GM23338 (cell line): ENCODE data around the gene SLC6A8. TPM values are rescaled to one million over a fixed set of nuclear protein-coding genes. Genes with fewer than 3 reads are reported as not detected.

Experiments
- ATAC-seq: fragments of 200-7000 bp; cut with Tn5 transposase; 3 replicates; pipeline ENCODE4 v1.9.1; 2020
- DNase-seq: peaks from one replicate; pipeline ENCODE4 v3.0.0-alpha.2; 2015; ENCODE audit warnings: low spot score
- H2AFZ ChIP-seq: fragments of 200-600 bp; sonication (generic); 2 replicates; pipeline ENCODE4 v1.8.0; 2016; ENCODE audit warnings: antibody characterized with exemption, mild to moderate bottlenecking, moderate library complexity
- H3F3A ChIP-seq: fragments of 200-600 bp; sonication (generic); replicated peaks from 2 replicates; pipeline ENCODE4 v1.8.0; 2017; ENCODE audit warnings: antibody characterized with exemption, mixed run types, low read depth
- H3K27ac ChIP-seq: fragments of 200-600 bp; sonication (generic); 2 replicates; pipeline ENCODE4 v1.6.1; 2016; ENCODE audit warnings: low read depth
- H3K27me3 ChIP-seq: fragments of 200-600 bp; sonication (generic); 2 replicates; pipeline ENCODE4 v1.8.0; 2016; ENCODE audit warnings: mild to moderate bottlenecking, mixed run types, moderate library complexity; ENCODE audit not compliant: insufficient read depth
- H3K36me3 ChIP-seq: fragments of 200-600 bp; sonication (generic); 2 replicates; pipeline ENCODE4 v1.8.0; 2016; ENCODE audit warnings: mild to moderate bottlenecking; ENCODE audit not compliant: insufficient read depth
- H3K4me1 ChIP-seq: fragments of 200-600 bp; sonication (generic); 2 replicates; pipeline ENCODE4 v1.8.0; 2016; ENCODE audit warnings: mild to moderate bottlenecking, moderate library complexity; ENCODE audit not compliant: insufficient read depth
- H3K4me2 ChIP-seq: fragments of 200-600 bp; sonication (generic); 2 replicates; pipeline ENCODE4 v1.7.1; 2017; ENCODE audit warnings: mixed run types
- H3K4me3 ChIP-seq: fragments of 200-600 bp; sonication (generic); 2 replicates; pipeline ENCODE4 v1.6.1; 2016; ENCODE audit warnings: mixed run types
- H3K79me2 ChIP-seq: fragments of 200-600 bp; sonication (generic); replicated peaks from 2 replicates; pipeline ENCODE4 v1.8.0; 2017; ENCODE audit warnings: mild to moderate bottlenecking; ENCODE audit not compliant: insufficient read depth
- H3K9me2 ChIP-seq: fragments of 200-600 bp; sonication (generic); 2 replicates; pipeline ENCODE4 v1.8.0; 2017; ENCODE audit not compliant: insufficient read depth
- H4K20me1 ChIP-seq: fragments of 200-600 bp; sonication (generic); replicated peaks from 2 replicates; pipeline ENCODE4 v1.8.0; 2017; ENCODE audit warnings: mild to moderate bottlenecking; ENCODE audit not compliant: insufficient read depth
- H3K27ac Mint-ChIP-seq: 2 replicates; pipeline ENCODE4 v1.8.0; 2020; ENCODE audit warnings: inconsistent platforms, mild to moderate bottlenecking, moderate library complexity, mixed read lengths
- H3K27me3 Mint-ChIP-seq: 3 replicates; pipeline ENCODE4 v1.8.0; 2022; ENCODE audit warnings: low read depth, mild to moderate bottlenecking, moderate library complexity, mixed read lengths, inconsistent platforms; ENCODE audit not compliant: insufficient read depth, poor library complexity
- H3K36me3 Mint-ChIP-seq: 3 replicates; pipeline ENCODE4 v1.8.0; 2021; ENCODE audit warnings: low read depth, mild to moderate bottlenecking, inconsistent platforms, moderate library complexity, mixed read lengths
- H3K4me1 Mint-ChIP-seq: 3 replicates; pipeline ENCODE4 v1.8.0; 2020; ENCODE audit warnings: mild to moderate bottlenecking, inconsistent platforms, mixed read lengths
- H3K4me3 Mint-ChIP-seq: 3 replicates; pipeline ENCODE4 v1.8.0; 2021; ENCODE audit warnings: moderate library complexity, mild to moderate bottlenecking, inconsistent platforms, mixed read lengths
- H3K9me3 Mint-ChIP-seq: 3 replicates; pipeline ENCODE4 v1.8.0; 2020; ENCODE audit warnings: moderate library complexity, mild to moderate bottlenecking, inconsistent platforms, mixed read lengths
- CREB1 ChIP-seq: fragments of 250-450 bp; sonication (Bioruptor Pico); IDR thresholded peaks from 2 replicates; pipeline ENCODE4 v1.5.0; 2020; ENCODE audit warnings: low read depth, mild to moderate bottlenecking, moderate library complexity
- EZH2 ChIP-seq: fragments of 200-600 bp; sonication (generic); IDR thresholded peaks from one replicate; pipeline ENCODE4 v1.8.0; 2017; ENCODE audit warnings: antibody characterized with exemption, mild to moderate bottlenecking, low read depth; ENCODE audit not compliant: unreplicated experiment
- POLR2AphosphoS5 ChIP-seq: IDR thresholded peaks from 2 replicates; pipeline ENCODE4 v1.6.1; 2016; ENCODE audit warnings: antibody characterized with exemption, low read depth
- STAT1 ChIP-seq: IDR thresholded peaks from one replicate; pipeline ENCODE4 v1.6.1; 2016; ENCODE audit warnings: antibody characterized with exemption; ENCODE audit not compliant: unreplicated experiment
- ZNF331 ChIP-seq: fragments of 250-450 bp; sonication (Bioruptor Pico); IDR thresholded peaks from 2 replicates; pipeline ENCODE4 v1.5.0; 2020; ENCODE audit warnings: low read depth, mild to moderate bottlenecking, moderate library complexity
- polyA plus RNA-seq: library from polyadenylated mRNA; unstranded; fragments of >200 nt; fragmentation: Nextera tagmentation; extraction: Ambion mirVana; gene quantifications from 2 replicates; pipeline ENCODE4 v1.2.1, GENCODE V29; 2016
- total RNA-seq: library from RNA; depleted of rRNA; stranded (reverse); fragments of >200 nt; shearing (Covaris generic); gene quantifications from 2 replicates; pipeline ENCODE4 v1.2.3, GENCODE V29; 2014
- TF ChIP-seq, protein P1 (sequence below), 2 experiments: fragments of 200-600 bp in 1 of 2; sonication (generic) in 1 of 2; conservative IDR thresholded peaks; 2 replicates each; pipeline versions ENCODE4 v1.5.1 to v1.6.1; 2016 to 2017; ENCODE audit warnings: antibody characterized with exemption in 2 of 2, low read depth in 2 of 2, mild to moderate bottlenecking in 2 of 2, moderate library complexity in 1 of 2
- TF ChIP-seq, protein P2 (sequence below): IDR thresholded peaks from 2 replicates; pipeline ENCODE4 v1.6.1; 2016; ENCODE audit warnings: antibody characterized with exemption
- TF ChIP-seq, protein P3 (sequence below): fragments of 250-450 bp; sonication (Bioruptor Pico); IDR thresholded peaks from 2 replicates; pipeline ENCODE4 v1.5.0; 2020; ENCODE audit warnings: mild to moderate bottlenecking, moderate library complexity

SLC6A8 gene
- total and polyA plus RNA-seq, 2 experiments from 2014 or later, result 19.5 to 68.6 TPM

DNA sequence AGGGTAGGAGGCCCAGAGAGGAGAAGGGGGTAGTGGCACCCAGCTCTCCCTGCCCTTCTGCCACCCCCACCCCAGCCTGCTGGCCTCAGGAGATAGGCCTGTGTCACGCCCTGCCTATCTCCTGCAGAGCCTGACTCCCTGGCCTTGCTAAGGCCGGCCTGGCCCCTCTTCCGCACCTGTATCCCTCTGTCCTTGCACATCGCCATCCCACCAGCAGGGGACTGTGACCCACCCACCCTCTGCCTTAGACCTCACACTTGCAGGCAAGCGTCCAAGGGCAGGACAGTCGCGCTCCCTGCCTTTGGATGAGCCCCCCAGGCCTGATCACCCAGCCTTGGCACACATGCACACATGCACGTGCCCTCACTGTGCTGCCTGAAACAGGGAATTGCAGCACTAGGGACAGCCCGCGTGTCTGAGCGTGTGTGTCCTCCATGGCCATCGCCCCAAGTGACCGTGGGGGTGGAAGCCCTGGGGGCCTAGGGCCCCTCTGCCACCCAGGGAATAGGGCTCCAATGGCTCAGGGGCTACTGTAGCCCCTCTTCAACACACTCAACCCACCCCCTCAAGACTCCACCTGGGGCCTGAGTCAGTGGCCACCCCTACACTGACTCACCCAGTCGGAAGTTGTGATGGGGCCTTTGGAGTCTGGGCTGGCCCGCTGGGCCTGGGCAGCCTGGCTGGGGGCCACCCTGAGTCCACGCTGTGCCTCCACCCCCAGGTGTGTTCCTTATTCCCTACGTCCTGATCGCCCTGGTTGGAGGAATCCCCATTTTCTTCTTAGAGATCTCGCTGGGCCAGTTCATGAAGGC, 2.1 kb downstream of the SLC6A8 start:
- Mint-ChIP-seq H3K4me1 (peaks cover 13% of the 10 kb centered on the region), H3K9me3 (peaks cover 3% of the 10 kb centered on the region; the same call in 1 of the 3 replicates), H3K36me3 (peaks cover 9% of the 10 kb centered on the region; the same call in 2 of the 3 replicates), H3K4me3 (peak overlapping the region; percentile 66), H3K27ac (no peak overlapping the region), H3K27me3 (peaks cover 4% of the 10 kb centered on the region)
- H3K4me2 ChIP-seq, result peak overlapping the region; percentile 66; the same call in 1 of the 2 replicates
- H3K4me1 ChIP-seq, result no peaks in the 10 kb centered on the region; the same call in 1 of the 2 replicates
- no peaks in the 10 kb centered on the region for H4K20me1 ChIP-seq
- H3K36me3 ChIP-seq, result no peaks in the 10 kb centered on the region
- no peaks in the 10 kb centered on the region for H3F3A ChIP-seq
- H3K79me2 ChIP-seq, result no peaks in the 10 kb centered on the region
- TF ChIP-seq, protein P1, sequence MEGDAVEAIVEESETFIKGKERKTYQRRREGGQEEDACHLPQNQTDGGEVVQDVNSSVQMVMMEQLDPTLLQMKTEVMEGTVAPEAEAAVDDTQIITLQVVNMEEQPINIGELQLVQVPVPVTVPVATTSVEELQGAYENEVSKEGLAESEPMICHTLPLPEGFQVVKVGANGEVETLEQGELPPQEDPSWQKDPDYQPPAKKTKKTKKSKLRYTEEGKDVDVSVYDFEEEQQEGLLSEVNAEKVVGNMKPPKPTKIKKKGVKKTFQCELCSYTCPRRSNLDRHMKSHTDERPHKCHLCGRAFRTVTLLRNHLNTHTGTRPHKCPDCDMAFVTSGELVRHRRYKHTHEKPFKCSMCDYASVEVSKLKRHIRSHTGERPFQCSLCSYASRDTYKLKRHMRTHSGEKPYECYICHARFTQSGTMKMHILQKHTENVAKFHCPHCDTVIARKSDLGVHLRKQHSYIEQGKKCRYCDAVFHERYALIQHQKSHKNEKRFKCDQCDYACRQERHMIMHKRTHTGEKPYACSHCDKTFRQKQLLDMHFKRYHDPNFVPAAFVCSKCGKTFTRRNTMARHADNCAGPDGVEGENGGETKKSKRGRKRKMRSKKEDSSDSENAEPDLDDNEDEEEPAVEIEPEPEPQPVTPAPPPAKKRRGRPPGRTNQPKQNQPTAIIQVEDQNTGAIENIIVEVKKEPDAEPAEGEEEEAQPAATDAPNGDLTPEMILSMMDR (conservative IDR thresholded peaks at IDR 0.05; ENCODE audit: low read depth in 2 of 2), result peak; percentile 14 to 41; a peak in 3 of 4 replicates
- no peak for TF ChIP-seq CREB1 (CRISPR knock-in tag)
- TF ChIP-seq POLR2AphosphoS5, result no peak
- H2AFZ ChIP-seq, result no peak overlapping the region
- H3K9me2 ChIP-seq, result no peaks in the 10 kb centered on the region
- H3K27ac ChIP-seq, result no peak overlapping the region
- H3K27me3 ChIP-seq, result no peaks in the 10 kb centered on the region
- peak overlapping the region; percentile 48 for H3K4me3 ChIP-seq
- DNase-seq (no peak), ATAC-seq (peak; percentile 26)

DNA sequence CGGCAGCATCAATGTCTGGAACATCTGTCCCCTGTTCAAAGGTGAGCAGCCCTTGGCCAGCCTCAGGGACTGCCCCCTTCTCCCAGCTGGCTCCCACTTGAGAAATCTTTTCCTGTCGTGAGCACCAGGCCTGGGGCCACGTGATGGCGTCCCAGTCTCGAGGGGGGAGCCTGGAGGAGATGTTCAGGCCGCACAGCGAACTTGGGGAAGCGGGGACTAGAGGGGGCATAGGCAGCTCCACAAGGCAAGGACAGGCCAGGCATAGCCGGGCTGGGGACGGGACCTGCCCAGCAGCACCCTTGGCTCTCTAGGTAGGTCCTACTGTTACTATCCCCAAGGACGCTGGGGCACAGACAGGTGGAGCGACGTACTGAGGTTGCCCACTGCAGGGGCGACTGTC, 2.7 kb downstream of the SLC6A8 start:
- H3K27ac ChIP-seq, result no peak overlapping the region
- H3K4me1 ChIP-seq, result no peaks in the 10 kb centered on the region; the same call in 1 of the 2 replicates
- H3F3A ChIP-seq, result no peaks in the 10 kb centered on the region
- H3K4me3 Mint-ChIP-seq, result peak overlapping the region; percentile 32; the same call in 1 of the 3 replicates
- no peak overlapping the region for H3K4me3 ChIP-seq
- no peak for ATAC-seq
- H4K20me1 ChIP-seq, result no peaks in the 10 kb centered on the region
- no peaks in the 10 kb centered on the region for H3K27me3 ChIP-seq
- no peak overlapping the region for H3K4me2 ChIP-seq
- no peak overlapping the region for H2AFZ ChIP-seq
- H3K9me2 ChIP-seq, result no peaks in the 10 kb centered on the region
- H3K27me3 Mint-ChIP-seq, result peaks cover 4% of the 10 kb centered on the region
- H3K79me2 ChIP-seq, result no peaks in the 10 kb centered on the region
- no peak for DNase-seq
- H3K36me3 Mint-ChIP-seq, result peaks cover 9% of the 10 kb centered on the region; the same call in 2 of the 3 replicates
- H3K36me3 ChIP-seq, result no peaks in the 10 kb centered on the region
- H3K9me3 Mint-ChIP-seq, result peaks cover 3% of the 10 kb centered on the region; the same call in 1 of the 3 replicates
- no peak overlapping the region for H3K27ac Mint-ChIP-seq
- peaks cover 11% of the 10 kb centered on the region for H3K4me1 Mint-ChIP-seq
- TF ChIP-seq, protein P2, sequence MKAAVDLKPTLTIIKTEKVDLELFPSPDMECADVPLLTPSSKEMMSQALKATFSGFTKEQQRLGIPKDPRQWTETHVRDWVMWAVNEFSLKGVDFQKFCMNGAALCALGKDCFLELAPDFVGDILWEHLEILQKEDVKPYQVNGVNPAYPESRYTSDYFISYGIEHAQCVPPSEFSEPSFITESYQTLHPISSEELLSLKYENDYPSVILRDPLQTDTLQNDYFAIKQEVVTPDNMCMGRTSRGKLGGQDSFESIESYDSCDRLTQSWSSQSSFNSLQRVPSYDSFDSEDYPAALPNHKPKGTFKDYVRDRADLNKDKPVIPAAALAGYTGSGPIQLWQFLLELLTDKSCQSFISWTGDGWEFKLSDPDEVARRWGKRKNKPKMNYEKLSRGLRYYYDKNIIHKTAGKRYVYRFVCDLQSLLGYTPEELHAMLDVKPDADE, result no peak
- no peak for TF ChIP-seq ZNF331 (CRISPR knock-in tag)
- no peak for TF ChIP-seq CREB1 (CRISPR knock-in tag)
- TF ChIP-seq EZH2, result no peak
- TF ChIP-seq, protein P1 (conservative IDR thresholded peaks at IDR 0.05; ENCODE audit: low read depth in 2 of 2), result no peak
- TF ChIP-seq STAT1, result no peak
- TF ChIP-seq, protein P3, sequence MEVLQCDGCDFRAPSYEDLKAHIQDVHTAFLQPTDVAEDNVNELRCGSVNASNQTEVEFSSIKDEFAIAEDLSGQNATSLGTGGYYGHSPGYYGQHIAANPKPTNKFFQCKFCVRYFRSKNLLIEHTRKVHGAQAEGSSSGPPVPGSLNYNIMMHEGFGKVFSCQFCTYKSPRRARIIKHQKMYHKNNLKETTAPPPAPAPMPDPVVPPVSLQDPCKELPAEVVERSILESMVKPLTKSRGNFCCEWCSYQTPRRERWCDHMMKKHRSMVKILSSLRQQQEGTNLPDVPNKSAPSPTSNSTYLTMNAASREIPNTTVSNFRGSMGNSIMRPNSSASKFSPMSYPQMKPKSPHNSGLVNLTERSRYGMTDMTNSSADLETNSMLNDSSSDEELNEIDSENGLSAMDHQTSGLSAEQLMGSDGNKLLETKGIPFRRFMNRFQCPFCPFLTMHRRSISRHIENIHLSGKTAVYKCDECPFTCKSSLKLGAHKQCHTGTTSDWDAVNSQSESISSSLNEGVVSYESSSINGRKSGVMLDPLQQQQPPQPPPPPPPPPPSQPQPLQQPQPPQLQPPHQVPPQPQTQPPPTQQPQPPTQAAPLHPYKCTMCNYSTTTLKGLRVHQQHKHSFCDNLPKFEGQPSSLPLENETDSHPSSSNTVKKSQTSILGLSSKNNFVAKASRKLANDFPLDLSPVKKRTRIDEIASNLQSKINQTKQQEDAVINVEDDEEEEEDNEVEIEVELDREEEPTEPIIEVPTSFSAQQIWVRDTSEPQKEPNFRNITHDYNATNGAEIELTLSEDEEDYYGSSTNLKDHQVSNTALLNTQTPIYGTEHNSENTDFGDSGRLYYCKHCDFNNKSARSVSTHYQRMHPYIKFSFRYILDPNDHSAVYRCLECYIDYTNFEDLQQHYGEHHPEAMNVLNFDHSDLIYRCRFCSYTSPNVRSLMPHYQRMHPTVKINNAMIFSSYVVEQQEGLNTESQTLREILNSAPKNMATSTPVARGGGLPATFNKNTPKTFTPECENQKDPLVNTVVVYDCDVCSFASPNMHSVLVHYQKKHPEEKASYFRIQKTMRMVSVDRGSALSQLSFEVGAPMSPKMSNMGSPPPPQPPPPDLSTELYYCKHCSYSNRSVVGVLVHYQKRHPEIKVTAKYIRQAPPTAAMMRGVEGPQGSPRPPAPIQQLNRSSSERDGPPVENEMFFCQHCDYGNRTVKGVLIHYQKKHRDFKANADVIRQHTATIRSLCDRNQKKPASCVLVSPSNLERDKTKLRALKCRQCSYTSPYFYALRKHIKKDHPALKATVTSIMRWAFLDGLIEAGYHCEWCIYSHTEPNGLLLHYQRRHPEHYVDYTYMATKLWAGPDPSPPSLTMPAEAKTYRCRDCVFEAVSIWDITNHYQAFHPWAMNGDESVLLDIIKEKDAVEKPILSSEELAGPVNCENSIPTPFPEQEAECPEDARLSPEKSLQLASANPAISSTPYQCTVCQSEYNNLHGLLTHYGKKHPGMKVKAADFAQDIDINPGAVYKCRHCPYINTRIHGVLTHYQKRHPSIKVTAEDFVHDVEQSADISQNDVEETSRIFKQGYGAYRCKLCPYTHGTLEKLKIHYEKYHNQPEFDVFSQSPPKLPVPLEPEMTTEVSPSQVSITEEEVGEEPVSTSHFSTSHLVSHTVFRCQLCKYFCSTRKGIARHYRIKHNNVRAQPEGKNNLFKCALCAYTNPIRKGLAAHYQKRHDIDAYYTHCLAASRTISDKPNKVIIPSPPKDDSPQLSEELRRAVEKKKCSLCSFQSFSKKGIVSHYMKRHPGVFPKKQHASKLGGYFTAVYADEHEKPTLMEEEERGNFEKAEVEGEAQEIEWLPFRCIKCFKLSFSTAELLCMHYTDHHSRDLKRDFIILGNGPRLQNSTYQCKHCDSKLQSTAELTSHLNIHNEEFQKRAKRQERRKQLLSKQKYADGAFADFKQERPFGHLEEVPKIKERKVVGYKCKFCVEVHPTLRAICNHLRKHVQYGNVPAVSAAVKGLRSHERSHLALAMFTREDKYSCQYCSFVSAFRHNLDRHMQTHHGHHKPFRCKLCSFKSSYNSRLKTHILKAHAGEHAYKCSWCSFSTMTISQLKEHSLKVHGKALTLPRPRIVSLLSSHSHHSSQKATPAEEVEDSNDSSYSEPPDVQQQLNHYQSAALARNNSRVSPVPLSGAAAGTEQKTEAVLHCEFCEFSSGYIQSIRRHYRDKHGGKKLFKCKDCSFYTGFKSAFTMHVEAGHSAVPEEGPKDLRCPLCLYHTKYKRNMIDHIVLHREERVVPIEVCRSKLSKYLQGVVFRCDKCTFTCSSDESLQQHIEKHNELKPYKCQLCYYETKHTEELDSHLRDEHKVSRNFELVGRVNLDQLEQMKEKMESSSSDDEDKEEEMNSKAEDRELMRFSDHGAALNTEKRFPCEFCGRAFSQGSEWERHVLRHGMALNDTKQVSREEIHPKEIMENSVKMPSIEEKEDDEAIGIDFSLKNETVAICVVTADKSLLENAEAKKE (CRISPR knock-in tag), result no peak
